Activated T-cell treated with anti-CD3 and anti-CD28 coated beads, Interleukin-2, amount 50 U/mL, for 24 hours (primary cell): ENCODE data around the gene CDC34.

Experiments
- DNase-seq: peaks from one replicate; pipeline ENCODE4 v3.0.0-alpha.2; 2020
- H3K27ac Mint-ChIP-seq: 2 replicates; pipeline ENCODE4 v1.8.0; 2020; ENCODE audit warnings: mild to moderate bottlenecking, mixed read lengths
- H3K27me3 Mint-ChIP-seq: 2 replicates; pipeline ENCODE4 v1.8.0; 2020; ENCODE audit warnings: mixed read lengths
- H3K36me3 Mint-ChIP-seq: 2 replicates; pipeline ENCODE4 v1.8.0; 2020; ENCODE audit warnings: low read depth, mixed read lengths
- H3K4me1 Mint-ChIP-seq: 2 replicates; pipeline ENCODE4 v1.8.0; 2020; ENCODE audit warnings: low read depth, mixed read lengths
- H3K4me3 Mint-ChIP-seq: 2 replicates; pipeline ENCODE4 v1.8.0; 2020; ENCODE audit warnings: mild to moderate bottlenecking, moderate library complexity, mixed read lengths
- H3K9me3 Mint-ChIP-seq: 2 replicates; pipeline ENCODE4 v1.8.0; 2020; ENCODE audit warnings: mixed read lengths

Gene CDC34

DNA sequence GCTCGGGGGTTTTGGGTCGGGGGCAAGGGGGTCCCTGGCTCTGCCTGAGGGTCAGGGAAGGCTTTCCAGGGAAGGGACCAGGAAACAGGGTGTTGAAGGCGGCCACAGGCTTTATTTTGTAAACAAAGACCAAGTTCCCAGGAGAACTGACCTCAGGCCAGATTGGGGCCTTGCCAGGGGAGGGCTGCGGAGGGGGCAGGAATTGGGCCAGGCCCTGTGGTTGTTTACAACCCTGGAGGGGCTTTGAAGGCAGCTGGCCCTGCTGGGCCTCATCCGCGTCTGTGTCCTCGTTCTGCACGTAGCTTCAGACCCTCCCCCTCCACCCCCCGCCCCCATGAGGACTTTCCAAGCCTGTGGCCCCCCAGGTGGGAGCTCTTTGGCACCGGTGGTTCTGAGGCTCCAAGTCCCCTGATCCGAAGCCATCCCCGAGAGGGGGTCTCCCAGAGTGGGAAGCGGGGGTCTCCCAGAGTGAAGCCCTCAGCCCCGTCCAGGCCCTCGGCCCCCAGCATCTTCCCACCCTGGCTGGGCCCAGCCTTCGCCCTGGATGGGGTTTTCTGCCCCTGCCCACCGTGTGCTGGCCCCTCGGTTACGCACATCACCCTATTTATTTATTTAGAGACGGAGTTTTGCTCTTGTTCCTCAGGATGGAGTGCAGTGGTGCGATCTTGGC, 27.3 kb downstream of the CDC34 start:
- Mint-ChIP-seq H3K4me3 (no peak overlapping the region), H3K27ac (no peak overlapping the region), H3K9me3 (no peaks in the 10 kb centered on the region), H3K36me3 (no peaks in the 10 kb centered on the region), H3K27me3 (no peaks in the 10 kb centered on the region), H3K4me1 (no peaks in the 10 kb centered on the region)
- DNase-seq = no peak

DNA sequence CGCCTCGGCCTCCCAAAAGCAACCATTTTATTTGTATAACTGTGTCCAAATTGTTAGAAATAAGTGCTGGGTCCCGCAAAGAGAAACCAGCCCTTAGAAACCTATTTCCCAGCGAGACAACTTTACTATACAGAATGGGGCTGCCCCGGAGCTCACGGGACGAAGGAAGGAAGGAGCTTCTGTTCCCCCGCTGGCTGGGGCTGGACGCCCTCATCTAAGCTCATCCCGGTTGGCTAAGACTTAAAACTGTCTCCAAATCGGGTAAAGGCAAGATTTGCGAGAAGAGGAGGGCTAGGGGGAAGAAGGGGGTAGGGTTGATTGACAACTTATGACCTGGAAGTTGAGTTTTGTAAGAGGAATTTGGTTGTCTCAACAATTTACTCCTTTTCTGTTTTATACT, 28.6 kb downstream of the CDC34 start:
- no peaks in the 10 kb centered on the region for H3K4me1 Mint-ChIP-seq
- DNase-seq = no peak
- H3K27ac Mint-ChIP-seq = no peak overlapping the region
- H3K9me3 Mint-ChIP-seq = no peaks in the 10 kb centered on the region
- no peaks in the 10 kb centered on the region for H3K27me3 Mint-ChIP-seq
- no peaks in the 10 kb centered on the region for H3K36me3 Mint-ChIP-seq
- no peak overlapping the region for H3K4me3 Mint-ChIP-seq

DNA sequence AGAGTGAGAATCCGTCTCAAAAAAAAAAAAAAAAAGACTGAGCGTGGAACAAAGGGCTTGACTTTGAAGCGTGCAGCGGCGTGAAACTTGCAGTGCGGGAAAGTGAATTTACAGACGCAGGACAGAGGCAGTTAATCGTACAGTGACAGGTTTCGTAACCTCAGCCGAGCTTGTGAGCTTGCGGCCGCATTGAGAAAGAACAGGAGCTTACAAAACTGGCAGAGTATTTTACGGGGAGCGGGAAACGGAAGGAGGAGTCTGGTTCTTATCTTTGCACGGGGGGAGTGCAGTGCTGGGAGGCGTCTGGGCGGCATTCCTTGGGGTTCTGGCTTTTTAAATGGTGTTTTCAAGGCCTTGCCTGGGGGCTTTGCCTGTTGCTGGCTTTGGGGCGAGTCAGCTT, 34.8 kb downstream of the CDC34 start:
- Mint-ChIP-seq H3K4me1 (peaks cover 11% of the 10 kb centered on the region), H3K4me3 (no peak overlapping the region)

DNA sequence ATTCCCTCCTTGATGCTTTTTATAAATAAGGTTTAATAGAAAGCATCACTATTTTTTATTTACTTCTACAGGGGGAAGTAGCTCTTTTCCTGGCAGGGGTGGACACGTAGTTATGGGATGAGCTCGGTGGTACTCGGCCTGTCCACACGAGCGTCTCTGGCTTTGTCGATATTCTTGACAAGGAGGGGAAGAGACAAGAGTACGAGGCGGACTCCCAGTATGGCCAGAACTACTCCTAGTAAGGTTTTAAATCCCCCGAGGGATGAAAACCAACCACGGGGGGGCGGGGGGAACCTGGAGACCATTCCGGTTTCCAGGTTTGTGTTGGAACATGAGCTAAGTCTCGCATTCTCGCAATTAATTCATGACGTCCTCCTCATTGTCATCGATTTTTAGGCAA, 35.3 kb downstream of the CDC34 start:
- H3K27ac Mint-ChIP-seq = no peak overlapping the region
- DNase-seq = no peak
- H3K27me3 Mint-ChIP-seq = no peaks in the 10 kb centered on the region
- H3K9me3 Mint-ChIP-seq = no peaks in the 10 kb centered on the region
- H3K4me1 Mint-ChIP-seq = peaks cover 14% of the 10 kb centered on the region
- no peak overlapping the region for H3K4me3 Mint-ChIP-seq
- H3K36me3 Mint-ChIP-seq = no peaks in the 10 kb centered on the region

More for the DNA sequence above, 34.8 kb downstream of the CDC34 start:
- Mint-ChIP-seq H3K9me3 (no peaks in the 10 kb centered on the region), H3K27ac (no peak overlapping the region), H3K36me3 (no peaks in the 10 kb centered on the region), H3K27me3 (no peaks in the 10 kb centered on the region)
- DNase-seq = no peak

DNA sequence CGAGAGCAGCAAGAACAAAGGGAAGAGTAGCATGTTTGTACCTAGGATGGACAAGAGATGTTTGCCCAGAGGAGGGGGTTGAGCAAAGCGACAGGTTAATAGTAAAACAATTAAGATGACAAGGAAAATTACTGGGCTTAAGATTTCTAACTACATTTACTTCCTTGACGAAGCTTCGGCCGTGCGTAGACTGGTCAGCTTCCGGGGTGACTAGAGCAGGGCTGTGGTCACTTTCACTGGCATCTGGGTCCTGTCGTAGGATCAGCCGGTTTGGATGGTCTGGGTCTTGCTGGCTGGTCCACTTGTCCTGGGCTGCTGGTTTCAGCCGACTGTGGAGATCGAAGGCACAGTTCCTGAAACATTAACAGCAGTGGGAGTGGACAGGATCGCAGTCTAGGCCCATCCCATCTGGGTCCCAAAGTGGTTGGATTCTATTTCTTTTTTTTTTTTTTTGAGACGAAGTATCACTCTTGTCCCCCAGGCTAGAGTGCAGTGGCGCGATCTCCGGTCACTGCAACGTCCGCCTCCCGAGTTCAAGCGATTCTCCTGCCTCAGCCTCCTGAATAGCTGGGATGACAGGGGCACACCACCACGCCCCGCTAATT, 35.8 kb downstream of the CDC34 start:
- Mint-ChIP-seq H3K9me3 (no peaks in the 10 kb centered on the region), H3K27me3 (no peaks in the 10 kb centered on the region), H3K4me1 (peaks cover 15% of the 10 kb centered on the region), H3K27ac (no peak overlapping the region), H3K4me3 (no peak overlapping the region), H3K36me3 (no peaks in the 10 kb centered on the region)
- no peak for DNase-seq

DNA sequence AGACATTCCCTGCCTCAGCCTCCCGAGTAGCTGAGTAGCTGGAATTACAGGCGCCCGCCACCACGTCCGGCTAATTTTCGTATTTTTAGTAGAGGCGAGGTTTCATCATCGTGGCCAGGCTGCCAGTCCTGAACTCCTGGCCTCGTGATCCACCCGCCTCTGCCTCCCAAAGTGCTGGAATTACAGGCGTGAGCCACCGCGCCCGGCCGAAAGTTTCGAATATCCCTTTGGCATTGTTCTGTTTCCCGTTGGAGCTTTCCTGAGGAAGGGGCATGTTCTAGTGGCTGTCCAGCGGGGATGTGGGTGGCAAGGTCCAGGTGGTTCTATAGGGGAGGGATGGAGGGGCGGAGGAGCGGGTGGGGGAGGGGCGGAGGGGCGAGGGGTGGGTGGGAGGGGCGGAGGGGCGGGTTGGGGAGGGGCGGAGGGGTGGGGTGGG, 38.7 kb downstream of the CDC34 start:
- Mint-ChIP-seq H3K4me1 (peaks cover 33% of the 10 kb centered on the region), H3K36me3 (peaks cover 14% of the 10 kb centered on the region), H3K27ac (peak overlapping the region; percentile 87), H3K9me3 (no peaks in the 10 kb centered on the region), H3K27me3 (no peaks in the 10 kb centered on the region), H3K4me3 (peak overlapping the region; percentile 50)
- no peak for DNase-seq

DNA sequence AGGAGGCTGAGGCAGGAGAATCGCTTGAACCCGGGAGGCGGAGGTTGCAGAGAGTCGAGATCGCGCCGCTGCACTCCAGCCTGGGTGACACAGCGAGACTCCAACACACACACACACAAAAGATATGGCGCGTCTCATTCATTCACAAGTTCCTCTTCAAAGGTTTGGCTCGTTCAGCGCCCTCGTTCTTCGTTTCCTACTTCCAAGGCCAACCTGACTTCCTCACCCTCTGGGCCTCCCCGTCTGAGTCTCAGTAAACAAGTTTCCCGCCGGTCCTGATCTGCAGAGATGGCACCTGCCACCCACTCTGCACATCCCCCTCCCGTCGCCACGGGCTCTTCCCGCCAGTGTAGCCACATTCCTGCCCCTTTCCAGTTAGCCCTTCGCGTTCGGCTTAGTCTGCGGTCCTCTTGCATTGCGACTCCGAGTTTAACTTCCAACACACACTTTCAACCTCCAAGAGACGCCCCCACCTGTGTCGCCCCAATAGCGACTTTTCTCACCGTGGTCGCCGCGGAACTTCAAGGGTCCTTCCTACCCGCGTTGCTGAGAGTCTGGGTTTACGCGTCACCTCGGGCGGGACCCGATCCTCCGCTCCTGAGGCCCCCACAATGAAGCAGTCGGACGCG, 39.5 kb downstream of the CDC34 start:
- peak overlapping the region; percentile 84 for H3K4me3 Mint-ChIP-seq
- DNase-seq = peak; percentile 68
- no peaks in the 10 kb centered on the region for H3K27me3 Mint-ChIP-seq
- peaks cover 37% of the 10 kb centered on the region for H3K4me1 Mint-ChIP-seq
- peaks cover 14% of the 10 kb centered on the region for H3K36me3 Mint-ChIP-seq
- H3K9me3 Mint-ChIP-seq = no peaks in the 10 kb centered on the region
- peak overlapping the region; percentile 92 for H3K27ac Mint-ChIP-seq

DNA sequence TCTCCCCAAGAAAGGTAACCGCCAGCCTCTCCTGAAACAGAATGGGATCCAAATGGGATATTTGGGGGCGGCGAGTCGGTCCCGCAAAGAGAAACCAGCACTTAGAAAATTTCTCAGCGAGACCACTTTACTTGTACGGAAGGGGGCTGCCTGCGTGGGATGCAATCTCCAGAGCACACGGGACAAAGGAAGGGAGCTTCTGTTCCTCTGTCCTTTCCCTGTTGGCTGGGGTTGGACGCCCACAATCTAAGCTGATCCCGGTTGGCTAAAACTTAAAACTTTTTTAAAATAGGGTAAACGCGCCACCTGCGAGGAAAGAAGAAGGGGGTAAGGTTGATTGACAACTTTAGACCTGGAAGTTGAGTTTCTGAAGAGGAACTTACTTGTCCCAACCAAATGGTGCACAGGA, 40.0 kb downstream of the CDC34 start:
- no peaks in the 10 kb centered on the region for H3K9me3 Mint-ChIP-seq
- no peak for DNase-seq
- peaks cover 39% of the 10 kb centered on the region for H3K4me1 Mint-ChIP-seq
- no peaks in the 10 kb centered on the region for H3K27me3 Mint-ChIP-seq
- peak overlapping the region; percentile 92 for H3K27ac Mint-ChIP-seq
- peak overlapping the region; percentile 84 for H3K4me3 Mint-ChIP-seq
- H3K36me3 Mint-ChIP-seq = peaks cover 17% of the 10 kb centered on the region

DNA sequence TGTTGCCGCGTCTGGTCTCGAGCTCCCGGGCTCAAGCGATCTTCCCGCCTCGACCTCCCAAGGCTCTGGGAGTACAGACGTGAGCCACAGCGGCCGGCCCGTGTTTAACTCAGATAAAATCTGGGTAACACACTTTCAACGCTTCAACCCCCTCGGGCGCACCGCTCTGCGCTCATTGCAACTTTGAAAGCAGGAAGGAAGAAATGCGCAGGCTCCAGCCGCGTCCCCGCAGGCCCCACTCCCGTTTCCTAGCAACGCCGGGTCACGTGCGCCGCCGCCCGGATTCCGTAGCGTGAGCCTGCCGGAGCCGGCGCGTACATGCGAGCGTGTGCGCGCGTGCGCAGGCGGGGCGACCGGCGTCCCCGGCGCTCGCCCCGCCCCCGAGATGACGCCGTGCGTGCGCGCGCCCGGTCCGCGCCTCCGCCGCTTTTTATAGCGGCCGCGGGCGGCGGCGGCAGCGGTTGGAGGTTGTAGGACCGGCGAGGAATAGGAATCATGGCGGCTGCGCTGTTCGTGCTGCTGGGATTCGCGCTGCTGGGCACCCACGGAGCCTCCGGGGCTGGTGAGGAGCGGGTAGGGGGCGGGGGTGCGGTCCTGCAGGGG, 40.7 kb downstream of the CDC34 start, which contains the start of gene BSG:
Gene BSG, plus strand, starts transcription at position 457 of the 603 bp plus-strand sequence. Its CDS starts 39 bp downstream, at position 496.
- Mint-ChIP-seq H3K36me3 (peaks cover 20% of the 10 kb centered on the region), H3K4me3 (peak within 1 kb of the TSS; percentile 88), H3K27me3 (no peaks in the 10 kb centered on the region), H3K27ac (peak within 1 kb of the TSS; percentile 95), H3K9me3 (no peaks in the 10 kb centered on the region), H3K4me1 (peaks cover 43% of the 10 kb centered on the region)
- peak; percentile 97 for DNase-seq

DNA sequence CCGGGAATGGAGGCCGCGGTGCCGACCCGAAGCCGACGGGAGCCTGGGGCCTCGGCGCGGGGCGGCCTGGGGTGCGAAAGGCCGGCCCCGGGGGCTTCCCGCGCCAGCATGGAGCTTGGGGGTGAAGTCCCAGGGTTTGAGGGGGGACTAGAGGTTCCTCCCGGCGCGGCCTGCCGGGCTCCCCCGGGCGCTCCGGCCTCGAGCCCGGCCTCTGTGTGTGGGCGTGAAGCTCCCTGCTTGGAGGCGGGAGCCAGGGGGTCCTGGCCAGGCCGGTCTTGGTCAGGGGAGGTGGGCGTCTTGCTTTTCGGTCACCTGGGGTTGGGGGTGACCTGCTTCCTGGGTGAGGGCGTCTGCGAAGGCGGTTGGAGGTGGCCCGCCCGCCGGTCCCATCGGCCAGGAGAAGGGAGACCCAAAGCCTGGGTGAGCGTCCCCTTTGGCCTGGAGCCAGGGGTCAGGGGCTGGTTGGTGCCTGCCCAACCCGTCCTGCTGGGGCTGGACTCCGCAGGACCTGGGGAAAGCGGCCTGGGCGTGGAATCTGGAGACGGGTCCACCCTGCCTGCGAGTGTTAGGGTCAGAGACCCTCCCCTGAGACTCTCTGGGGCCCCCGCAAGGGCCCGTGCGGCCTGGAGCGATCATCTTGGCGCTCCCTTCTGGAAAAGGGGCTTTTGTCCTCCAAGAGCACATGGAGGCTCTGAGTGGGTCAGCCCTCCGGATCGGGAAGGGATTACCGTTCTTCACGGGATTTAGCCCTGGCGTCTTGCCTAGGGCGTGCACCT, 41.4 kb downstream of the CDC34 start:
- peak overlapping the region; percentile 92 for H3K27ac Mint-ChIP-seq
- H3K9me3 Mint-ChIP-seq = no peaks in the 10 kb centered on the region
- DNase-seq = no peak
- H3K4me1 Mint-ChIP-seq = peaks cover 45% of the 10 kb centered on the region
- peak overlapping the region; percentile 88 for H3K4me3 Mint-ChIP-seq
- no peaks in the 10 kb centered on the region for H3K27me3 Mint-ChIP-seq
- peaks cover 22% of the 10 kb centered on the region for H3K36me3 Mint-ChIP-seq

DNA sequence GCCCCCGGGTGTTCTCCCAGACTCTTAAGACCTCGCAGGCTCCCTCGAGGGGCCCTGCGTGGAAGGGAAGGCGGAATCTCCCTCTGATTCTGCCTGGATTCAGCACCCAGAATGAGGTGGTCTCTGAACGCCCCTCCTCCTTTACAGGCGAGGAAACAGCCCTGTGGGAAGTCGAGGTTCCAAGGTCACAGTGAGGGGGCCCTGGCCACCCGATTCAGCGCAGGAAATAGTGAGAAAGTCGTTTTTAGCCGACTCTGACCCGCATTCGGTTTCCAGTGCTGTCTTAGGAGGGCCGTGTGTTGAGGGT, 41.9 kb downstream of the CDC34 start:
- Mint-ChIP-seq H3K27ac (peak overlapping the region; percentile 80), H3K36me3 (peaks cover 25% of the 10 kb centered on the region), H3K9me3 (no peaks in the 10 kb centered on the region), H3K27me3 (no peaks in the 10 kb centered on the region), H3K4me1 (peaks cover 46% of the 10 kb centered on the region), H3K4me3 (peak overlapping the region; percentile 88)
- no peak for DNase-seq

DNA sequence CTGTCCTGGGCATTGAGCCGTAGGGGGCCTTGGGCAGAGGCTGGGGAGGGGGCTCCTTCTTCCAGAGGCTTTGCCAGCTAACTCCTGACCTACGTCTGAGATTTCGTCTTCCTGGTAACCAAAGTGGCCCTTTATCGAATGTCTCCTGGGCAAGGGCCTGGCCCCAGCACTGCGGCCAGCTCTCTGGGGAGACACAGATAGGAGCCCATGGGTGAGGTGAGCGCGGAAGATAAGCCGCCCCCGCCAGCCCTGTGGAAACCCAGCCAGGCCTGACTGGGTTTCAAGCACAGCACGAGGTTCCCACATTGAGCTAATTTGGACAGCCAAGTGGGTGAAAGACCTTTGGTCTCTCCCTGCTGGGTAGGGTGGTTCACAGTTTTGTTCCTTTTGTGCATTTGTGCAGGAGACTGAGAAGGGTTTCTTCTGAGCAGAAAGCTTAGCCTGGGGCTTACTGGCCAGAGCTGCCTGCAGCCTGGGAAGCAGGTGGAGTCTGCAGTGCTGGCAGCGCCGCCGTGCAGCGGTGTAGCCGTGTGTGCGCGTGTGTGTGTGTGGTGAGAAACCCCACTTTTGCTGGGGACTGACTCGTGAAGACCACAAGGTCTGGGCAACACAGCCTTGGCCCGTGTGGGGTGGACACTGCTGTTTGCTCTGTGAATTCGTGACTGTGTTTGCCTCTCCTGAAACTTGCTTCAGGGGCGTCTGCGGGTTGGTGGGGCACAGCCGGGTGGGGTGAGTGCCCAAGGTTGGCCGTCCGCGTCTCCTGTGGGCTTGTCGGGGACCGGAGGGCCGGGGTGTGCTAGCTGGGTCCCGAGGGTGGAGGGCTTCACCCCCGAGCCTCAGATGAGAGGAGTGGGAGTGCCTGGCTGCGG, 43.3 kb downstream of the CDC34 start:
- H3K36me3 Mint-ChIP-seq = peaks cover 35% of the 10 kb centered on the region
- H3K4me3 Mint-ChIP-seq = peak overlapping the region; percentile 88
- no peak for DNase-seq
- H3K9me3 Mint-ChIP-seq = no peaks in the 10 kb centered on the region
- H3K27ac Mint-ChIP-seq = peak overlapping the region; percentile 59
- peaks cover 44% of the 10 kb centered on the region for H3K4me1 Mint-ChIP-seq
- no peaks in the 10 kb centered on the region for H3K27me3 Mint-ChIP-seq

DNA sequence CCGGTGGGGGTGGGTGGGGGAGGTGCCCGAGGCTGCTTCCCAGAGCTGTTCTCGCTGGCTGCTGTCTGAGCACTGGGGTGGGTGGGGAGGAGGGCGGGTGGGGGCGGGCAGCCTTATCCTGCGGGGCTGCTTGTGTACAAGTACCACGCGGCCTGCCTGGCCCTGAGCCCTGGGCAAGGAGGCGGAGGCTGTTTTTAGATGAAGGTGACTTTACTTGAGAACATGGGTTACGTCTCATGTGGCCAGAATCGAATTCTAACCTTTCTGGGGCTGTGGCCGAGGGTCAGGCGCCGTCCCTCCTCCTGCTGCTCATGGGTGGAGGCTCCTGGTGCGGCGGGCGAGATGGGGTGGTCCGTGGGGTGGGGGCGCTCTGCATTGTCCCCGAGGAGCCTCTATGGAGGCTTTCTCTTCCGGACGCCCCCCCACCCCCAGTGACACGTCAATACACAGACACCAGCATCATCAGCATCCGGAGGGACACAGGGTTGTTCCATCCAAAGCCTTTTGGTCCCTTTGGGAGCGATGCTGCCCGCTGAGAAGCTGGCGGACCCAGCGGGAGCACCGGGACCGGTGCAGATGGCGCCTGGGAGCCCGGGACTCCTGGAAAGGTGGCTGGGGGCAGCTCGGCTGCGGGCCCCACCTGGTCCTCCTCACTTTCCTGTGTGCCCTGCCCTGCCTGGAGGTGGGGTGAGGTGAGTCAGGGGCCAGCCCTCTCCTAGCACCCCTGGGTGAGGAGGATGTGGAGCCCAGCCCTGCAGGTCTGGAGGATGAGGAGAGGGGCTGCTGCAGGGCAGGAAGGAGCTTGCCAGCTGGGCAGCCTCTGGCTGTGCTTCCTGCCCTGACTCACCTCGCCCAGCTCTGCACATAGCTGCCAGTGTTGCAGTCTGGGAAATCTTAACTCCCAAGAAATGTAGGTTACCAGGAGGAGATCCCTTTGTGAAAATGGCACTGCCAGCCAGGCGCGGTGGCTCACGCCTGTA, 44.3 kb downstream of the CDC34 start:
- Mint-ChIP-seq H3K4me3 (peak overlapping the region; percentile 88), H3K36me3 (peaks cover 41% of the 10 kb centered on the region), H3K9me3 (no peaks in the 10 kb centered on the region), H3K27me3 (no peaks in the 10 kb centered on the region), H3K27ac (no peak overlapping the region), H3K4me1 (peaks cover 42% of the 10 kb centered on the region)
- DNase-seq = no peak
